CD4-positive, alpha-beta T cell (primary cell): ENCODE results near the gene CSRP2. TPM values are rescaled to one million over a fixed set of nuclear protein-coding genes. Genes with fewer than 3 reads are reported as not detected.

Experiments
- ATAC-seq: fragments of 200-7000 bp; cut with Tn5 transposase; one replicate; pipeline ENCODE4 v1.10.0; 2022; ENCODE audit warnings: mild to moderate bottlenecking; ENCODE audit not compliant: poor library complexity
- CTCF ChIA-PET: fragments of 350-600 bp; sonication (Branson Sonifier 250); formaldehyde crosslinking; loops from one replicate; lab custom pipeline; 2021; ENCODE audit warnings: antibody characterized with exemption, inconsistent platforms; lab: Charles Lee
- POLR2A ChIA-PET: fragments of 350-600 bp; sonication (Branson Sonifier 250); formaldehyde crosslinking; loops from one replicate; lab custom pipeline; 2021; ENCODE audit warnings: antibody characterized with exemption, inconsistent platforms; lab: Charles Lee
- DNase-seq, 14 experiments: peaks; one replicate each; pipeline ENCODE4 v3.0.0-alpha.2; 2013 to 2020; ENCODE audit warnings: mixed read lengths in 2 of 14
- H3K27ac ChIP-seq, 2 donors: one replicate each; pipeline versions ENCODE4 v1.5.1 to v1.7.0; 2013; ENCODE audit warnings: low read length in 2 of 2, low read depth in 1 of 2, mild to moderate bottlenecking in 1 of 2
- H3K27me3 ChIP-seq, 2 experiments: 1 replicate in 1 of 2; 2 replicates in 1 of 2; pipeline versions ENCODE4 v1.6.1 to v1.7.0; 2013; ENCODE audit warnings: low read length in 2 of 2, control low read depth in 1 of 2, mild to moderate bottlenecking in 1 of 2, moderate library complexity in 1 of 2; ENCODE audit not compliant: insufficient read depth in 2 of 2, control insufficient read depth in 1 of 2
- H3K36me3 ChIP-seq: one replicate; pipeline ENCODE4 v1.6.1; 2013; ENCODE audit warnings: low read length, control low read depth; ENCODE audit not compliant: insufficient read depth
- H3K4me1 ChIP-seq: one replicate; pipeline ENCODE4 v1.6.1; 2013; ENCODE audit warnings: low read length, control low read depth; ENCODE audit not compliant: insufficient read depth
- H3K4me3 ChIP-seq: one replicate; pipeline ENCODE4 v1.5.1; 2013; ENCODE audit warnings: mild to moderate bottlenecking, low read length, moderate library complexity
- H3K9me3 ChIP-seq, 2 experiments: 1 replicate in 1 of 2; 2 replicates in 1 of 2; pipeline versions ENCODE4 v1.6.1 to v1.7.0; 2013; ENCODE audit warnings: low read length in 2 of 2, mild to moderate bottlenecking in 2 of 2, control low read depth in 1 of 2, moderate library complexity in 1 of 2; ENCODE audit not compliant: control insufficient read depth in 1 of 2, insufficient read depth in 1 of 2
- H3K27ac Mint-ChIP-seq: one replicate; pipeline ENCODE4 v1.8.0; 2020; ENCODE audit warnings: mixed read lengths
- H3K27me3 Mint-ChIP-seq: one replicate; pipeline ENCODE4 v1.8.0; 2021; ENCODE audit warnings: mixed read lengths
- H3K36me3 Mint-ChIP-seq: one replicate; pipeline ENCODE4 v1.8.0; 2021; ENCODE audit warnings: low read depth, mixed read lengths
- H3K4me1 Mint-ChIP-seq: one replicate; pipeline ENCODE4 v1.8.0; 2021; ENCODE audit warnings: low read depth, mixed read lengths
- H3K4me3 Mint-ChIP-seq: one replicate; pipeline ENCODE4 v1.8.0; 2020; ENCODE audit warnings: mild to moderate bottlenecking, mixed read lengths
- H3K9me3 Mint-ChIP-seq: one replicate; pipeline ENCODE4 v1.8.0; 2020; ENCODE audit warnings: mixed read lengths
- CTCF ChIP-seq: fragments of 200-600 bp; IDR thresholded peaks from one replicate; pipeline ENCODE4 v1.8.0; 2022; ENCODE audit warnings: antibody characterized with exemption, mild to moderate bottlenecking
- intact Hi-C, 2 experiments: fragments of 100-400 bp; cut with DNase I in 1 of 2; cut with micrococcal nuclease in 1 of 2; formaldehyde crosslinking; loops; one replicate each; pipeline versions ENCODE4 v1.15.1 to v1.9.0; 2023 to 2025; cut with DNase I, micrococcal nuclease
- total RNA-seq, 174 experiments: library from RNA in 2 of 174; stranded (reverse) in 2 of 174; gene quantifications; one replicate each; pipeline ENCODE4 v1.2.3 and lab custom pipeline; 2021 to 2026

Gene CSRP2
- total RNA-seq, 2 experiments from 2014 or later: not detected

GRCh38 chr12:76874027-76874426, 4.8 kb downstream of the CSRP2 start:
- Histone ChIP-seq H3K9me3 (peaks cover 0 to 8% of the 10 kb centered on the region in 2 experiments), H3K4me1 (peaks cover 12% of the 10 kb centered on the region), H3K4me3 (no peak overlapping the region), H3K27me3 (peaks cover 21 to 52% of the 10 kb centered on the region in 2 experiments), H3K27ac (no peak overlapping the region), H3K36me3 (no peaks in the 10 kb centered on the region)
- Mint-ChIP-seq H3K4me1 (peaks cover 16% of the 10 kb centered on the region), H3K4me3 (no peak overlapping the region), H3K9me3 (no peaks in the 10 kb centered on the region), H3K27ac (no peak overlapping the region), H3K36me3 (no peaks in the 10 kb centered on the region), H3K27me3 (peaks cover 60% of the 10 kb centered on the region)
- DNase-seq: no peak
- no peak for TF ChIP-seq CTCF
- ATAC-seq: no peak
- intact Hi-C loops: no loop called here
- CTCF ChIA-PET: no interaction called here
- POLR2A ChIA-PET: no interaction called here

- no peak overlapping the region for H3K27ac ChIP-seq
- H3K4me3 ChIP-seq: no peak overlapping the region
- H3K27me3 Mint-ChIP-seq: peaks cover 47% of the 10 kb centered on the region
- ChIA-PET CTCF (no interaction called here), POLR2A (no interaction called here)
- no peaks in the 10 kb centered on the region for H3K9me3 Mint-ChIP-seq
- H3K4me1 Mint-ChIP-seq: peaks cover 3% of the 10 kb centered on the region
- intact Hi-C loops: no loop called here
- peaks cover 14 to 42% of the 10 kb centered on the region in 2 experiments for H3K27me3 ChIP-seq
- H3K27ac Mint-ChIP-seq: no peak overlapping the region
- H3K36me3 ChIP-seq: no peaks in the 10 kb centered on the region
- no peaks in the 10 kb centered on the region for H3K9me3 ChIP-seq
- H3K4me3 Mint-ChIP-seq: no peak overlapping the region
- DNase-seq (no peak), ATAC-seq (no peak)
- no peaks in the 10 kb centered on the region for H3K36me3 Mint-ChIP-seq
- no peaks in the 10 kb centered on the region for H3K4me1 ChIP-seq
- no peak for TF ChIP-seq CTCF
Measured at GRCh38 chr12:76872415-76872814, 6.4 kb downstream of the CSRP2 start.

GRCh38 chr12:76871742-76872141, 7.1 kb downstream of the CSRP2 start:
- CTCF ChIA-PET: no interaction called here
- no peak for DNase-seq
- H3K4me3 ChIP-seq: no peak overlapping the region
- peaks cover 42% of the 10 kb centered on the region for H3K27me3 Mint-ChIP-seq
- no peak overlapping the region for H3K27ac Mint-ChIP-seq
- no peaks in the 10 kb centered on the region for H3K36me3 Mint-ChIP-seq
- H3K4me3 Mint-ChIP-seq: no peak overlapping the region
- no peaks in the 10 kb centered on the region for H3K36me3 ChIP-seq
- POLR2A ChIA-PET: no interaction called here
- peaks cover 12 to 35% of the 10 kb centered on the region in 2 experiments for H3K27me3 ChIP-seq
- H3K4me1 ChIP-seq: no peaks in the 10 kb centered on the region
- no peak overlapping the region for H3K27ac ChIP-seq
- no peaks in the 10 kb centered on the region for H3K4me1 Mint-ChIP-seq
- no peak for ATAC-seq
- intact Hi-C loops: no loop called here
- H3K9me3 Mint-ChIP-seq: no peaks in the 10 kb centered on the region
- no peak for TF ChIP-seq CTCF
- H3K9me3 ChIP-seq: no peaks in the 10 kb centered on the region
